NCI-H2171 (cell line): Measurements from ENCODE around the gene GJA4.
"Not testable (repeated sequence)": the region's sequence is repeated elsewhere in the genome, so short reads cannot be mapped to it uniquely, and the experiment has no call there.

ENCODE experiments used
- DNase-seq: peaks from one replicate; lab custom pipeline; 2025; lab: John Stamatoyannopoulos, UW

GJA4 gene

DNA sequence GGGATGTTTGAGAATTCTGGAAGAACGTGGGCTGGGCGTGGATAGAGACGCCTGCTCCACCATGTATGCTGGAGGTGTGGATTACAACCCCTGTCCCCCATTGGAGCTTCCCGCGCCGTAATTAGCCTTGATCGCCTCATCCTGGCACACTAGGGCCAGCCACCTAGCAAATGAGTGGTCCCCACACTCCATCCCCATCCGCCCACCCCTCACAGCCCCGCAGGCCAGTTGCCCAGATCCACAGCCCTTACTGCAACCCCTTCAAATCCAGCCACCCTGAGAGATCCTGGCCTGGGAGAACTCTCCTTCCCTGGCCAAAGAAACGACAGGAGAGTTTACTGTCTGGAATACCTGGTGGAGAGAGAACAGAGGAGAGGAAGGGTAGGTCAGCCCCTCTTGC lies 375 bp upstream of the GJA4 start:
- no peak for DNase-seq

DNA sequence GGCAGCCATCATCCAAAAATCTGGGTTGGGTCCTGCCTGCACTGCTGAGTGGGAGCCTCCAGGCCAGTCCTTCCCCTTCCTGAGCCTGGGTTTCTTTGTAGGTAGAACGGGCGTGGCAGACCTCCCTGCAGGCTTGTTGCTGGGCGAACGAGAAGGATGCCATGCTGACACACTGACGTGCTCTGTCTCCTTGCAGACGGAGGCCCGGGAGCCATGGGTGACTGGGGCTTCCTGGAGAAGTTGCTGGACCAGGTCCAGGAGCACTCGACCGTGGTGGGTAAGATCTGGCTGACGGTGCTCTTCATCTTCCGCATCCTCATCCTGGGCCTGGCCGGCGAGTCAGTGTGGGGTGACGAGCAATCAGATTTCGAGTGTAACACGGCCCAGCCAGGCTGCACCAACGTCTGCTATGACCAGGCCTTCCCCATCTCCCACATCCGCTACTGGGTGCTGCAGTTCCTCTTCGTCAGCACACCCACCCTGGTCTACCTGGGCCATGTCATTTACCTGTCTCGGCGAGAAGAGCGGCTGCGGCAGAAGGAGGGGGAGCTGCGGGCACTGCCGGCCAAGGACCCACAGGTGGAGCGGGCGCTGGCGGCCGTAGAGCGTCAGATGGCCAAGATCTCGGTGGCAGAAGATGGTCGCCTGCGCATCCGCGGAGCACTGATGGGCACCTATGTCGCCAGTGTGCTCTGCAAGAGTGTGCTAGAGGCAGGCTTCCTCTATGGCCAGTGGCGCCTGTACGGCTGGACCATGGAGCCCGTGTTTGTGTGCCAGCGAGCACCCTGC lies 1.4 kb downstream of the GJA4 start:
- DNase-seq, result no peak

DNA sequence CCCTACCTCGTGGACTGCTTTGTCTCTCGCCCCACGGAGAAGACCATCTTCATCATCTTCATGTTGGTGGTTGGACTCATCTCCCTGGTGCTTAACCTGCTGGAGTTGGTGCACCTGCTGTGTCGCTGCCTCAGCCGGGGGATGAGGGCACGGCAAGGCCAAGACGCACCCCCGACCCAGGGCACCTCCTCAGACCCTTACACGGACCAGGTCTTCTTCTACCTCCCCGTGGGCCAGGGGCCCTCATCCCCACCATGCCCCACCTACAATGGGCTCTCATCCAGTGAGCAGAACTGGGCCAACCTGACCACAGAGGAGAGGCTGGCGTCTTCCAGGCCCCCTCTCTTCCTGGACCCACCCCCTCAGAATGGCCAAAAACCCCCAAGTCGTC lies 2.0 kb downstream of the GJA4 start:
- DNase-seq, result no peak

DNA sequence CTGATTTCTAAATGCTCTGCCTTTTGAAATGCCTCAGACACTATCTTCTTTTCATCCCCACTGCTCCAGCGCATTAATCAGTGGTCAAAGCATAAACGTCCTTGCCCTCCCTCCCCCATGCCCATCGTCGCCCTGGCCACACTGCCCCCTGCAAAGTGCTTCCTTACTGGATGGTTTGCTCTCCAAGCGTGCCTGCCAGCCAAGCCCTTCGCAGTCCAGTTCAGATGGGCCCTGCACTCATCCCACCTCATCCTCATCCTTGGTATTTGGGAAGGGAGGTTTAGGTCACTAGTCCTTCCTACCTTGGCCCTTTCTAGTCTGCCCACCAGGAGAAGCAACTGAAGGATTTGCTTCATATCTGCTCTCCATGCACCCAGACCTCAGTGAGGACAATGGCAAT lies 3.1 kb downstream of the GJA4 start:
- DNase-seq, result no peak

DNA sequence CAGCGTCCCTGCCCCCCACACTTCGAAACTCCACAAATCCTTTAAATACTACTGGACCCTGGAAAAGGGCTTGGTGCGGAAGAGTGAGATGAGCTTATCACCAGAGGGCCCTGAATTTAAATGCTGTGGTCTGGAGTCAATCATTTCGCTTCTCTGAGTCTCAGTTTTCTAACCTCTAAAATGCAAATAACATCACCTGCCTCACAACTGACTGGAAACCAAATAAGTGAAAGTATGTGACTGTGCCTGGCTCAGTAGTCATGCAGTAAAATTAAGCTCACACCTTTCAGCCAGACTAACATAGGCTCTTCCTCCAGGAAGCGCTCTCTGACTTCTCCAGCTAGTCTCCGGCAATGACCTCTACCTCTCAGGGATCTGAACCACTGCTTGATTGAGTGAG lies 4.2 kb downstream of the GJA4 start:
- no peak for DNase-seq

DNA sequence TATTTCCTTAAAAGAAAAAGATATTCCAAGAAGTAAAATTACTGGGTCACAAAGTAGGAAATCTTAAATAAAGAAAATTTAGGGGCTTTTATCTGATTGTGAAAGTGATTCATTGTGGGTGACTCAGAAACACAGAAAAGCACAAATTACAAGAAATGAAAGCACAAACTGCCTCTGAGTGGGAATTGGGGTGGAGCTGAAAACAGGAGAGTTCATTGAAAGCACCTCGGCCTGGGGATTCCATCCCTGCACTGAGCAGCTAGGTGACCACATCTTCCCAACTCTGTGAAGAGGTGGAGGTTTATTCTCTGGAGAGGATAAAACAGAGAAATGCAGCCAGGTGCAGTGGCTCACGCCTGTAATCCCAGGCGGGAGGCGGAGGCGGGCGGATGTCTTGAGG lies 7.4 kb downstream of the GJA4 start:
- no peak for DNase-seq

DNA sequence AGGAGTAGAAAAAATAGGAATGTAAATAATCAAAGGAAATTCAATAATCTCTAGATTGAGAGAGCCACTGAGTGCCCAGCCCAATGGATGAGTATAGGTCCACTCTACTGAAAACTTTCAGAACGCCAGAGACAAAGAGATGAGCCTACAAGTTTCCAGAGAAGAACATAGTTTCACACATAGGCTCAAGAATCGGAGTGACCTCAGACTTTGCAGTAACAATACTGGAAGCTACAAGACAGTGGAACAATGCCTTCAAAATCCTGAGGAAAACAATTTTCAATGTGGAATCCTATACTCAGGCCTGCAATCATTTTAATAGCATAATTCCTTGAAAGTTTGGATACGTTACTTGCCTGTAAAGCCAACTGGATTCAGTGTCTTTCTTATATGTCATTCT lies 11.0 kb downstream of the GJA4 start:
- no peak for DNase-seq

DNA sequence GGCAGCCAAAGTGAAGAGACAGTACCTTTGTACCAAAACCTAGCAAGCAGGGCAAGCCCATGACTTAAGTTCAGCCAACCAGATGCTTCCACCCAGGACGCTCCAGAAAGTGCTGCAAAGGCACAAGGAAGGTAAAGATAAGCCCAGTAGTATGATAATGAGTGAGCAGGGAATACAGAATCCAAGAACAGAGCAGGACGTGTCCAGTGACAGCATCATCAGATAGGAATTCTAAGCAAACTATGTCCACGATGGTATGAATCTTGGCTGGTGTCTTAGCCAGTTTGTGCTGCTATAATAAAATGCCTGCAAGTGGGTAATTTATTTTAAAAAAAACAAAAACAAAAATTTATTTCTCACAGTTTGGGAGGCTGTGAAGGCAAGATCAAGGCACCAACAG lies 13.6 kb downstream of the GJA4 start:
- DNase-seq, result no peak

DNA sequence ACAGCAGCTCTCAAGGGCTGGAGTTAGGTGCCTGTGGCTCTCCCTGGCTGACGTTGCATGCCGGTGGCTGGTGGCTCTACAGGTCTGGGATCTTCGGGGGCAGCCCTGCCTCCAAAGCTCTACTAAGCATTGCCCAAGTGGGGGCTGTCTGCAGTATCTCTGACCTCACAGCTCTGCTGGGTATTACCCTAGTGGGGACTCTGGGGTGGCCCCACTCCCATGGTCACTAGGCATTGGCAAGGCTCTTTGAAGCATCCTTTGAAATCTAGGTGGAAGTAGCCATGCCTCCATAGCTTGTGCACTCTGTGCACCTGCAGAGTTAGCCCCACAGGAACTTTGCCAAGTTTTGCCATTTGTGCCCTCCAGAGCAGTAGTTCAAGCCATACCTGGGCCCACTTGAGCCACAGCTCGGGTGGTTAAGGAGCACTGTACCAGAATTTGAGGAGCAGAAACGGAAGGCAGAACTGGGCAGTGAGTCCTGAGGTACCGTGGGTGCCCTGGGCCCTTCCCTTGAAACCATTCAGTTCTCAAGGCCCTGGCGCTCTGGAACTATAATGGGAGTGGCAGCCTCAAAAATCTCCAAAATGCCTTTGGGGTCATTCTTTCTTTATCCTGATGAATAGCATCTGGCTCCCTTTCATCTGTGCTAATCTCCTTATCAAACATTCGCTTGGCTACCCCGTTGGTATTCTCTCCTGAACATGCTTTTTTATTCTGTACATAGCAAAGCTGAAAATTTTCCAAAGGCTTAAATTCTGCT lies 15.4 kb downstream of the GJA4 start:
- no peak for DNase-seq

DNA sequence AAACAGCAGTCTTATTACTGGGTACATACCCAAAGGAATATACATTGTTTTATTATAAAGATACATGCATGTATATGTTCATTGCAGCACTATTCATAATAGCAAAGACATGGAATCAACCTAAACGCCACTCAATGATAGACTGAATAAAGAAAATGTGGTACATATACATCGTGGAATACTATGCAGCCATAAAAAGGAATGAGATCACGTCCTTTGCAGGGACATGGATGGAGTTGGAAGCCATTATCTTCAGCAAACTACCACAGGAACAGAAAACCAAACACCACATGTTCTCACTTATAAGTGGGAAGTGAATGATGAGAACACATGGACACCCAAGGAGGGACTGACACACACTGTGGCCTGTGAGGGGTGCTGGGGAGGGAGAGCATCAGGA lies 18.0 kb downstream of the GJA4 start:
- not testable (repeated sequence) for DNase-seq

DNA sequence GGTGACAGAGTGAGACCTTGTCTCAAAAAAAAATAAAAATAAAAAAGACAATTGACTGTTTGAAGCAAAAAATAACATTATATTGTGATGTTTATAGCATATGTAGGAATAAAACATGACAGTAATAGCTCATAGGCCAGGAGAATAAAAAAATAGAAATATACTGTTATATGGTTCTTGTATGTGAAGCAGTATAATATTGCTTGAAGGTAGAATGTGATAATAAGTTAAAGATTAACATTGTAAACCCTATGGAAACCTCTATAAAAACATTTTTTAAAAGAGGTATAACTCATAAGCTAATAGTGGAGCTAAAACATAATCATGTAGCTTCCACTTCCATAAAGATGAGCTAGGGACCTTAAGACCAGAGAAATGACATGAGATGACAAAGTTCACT lies 23.5 kb downstream of the GJA4 start:
- DNase-seq, result no peak

DNA sequence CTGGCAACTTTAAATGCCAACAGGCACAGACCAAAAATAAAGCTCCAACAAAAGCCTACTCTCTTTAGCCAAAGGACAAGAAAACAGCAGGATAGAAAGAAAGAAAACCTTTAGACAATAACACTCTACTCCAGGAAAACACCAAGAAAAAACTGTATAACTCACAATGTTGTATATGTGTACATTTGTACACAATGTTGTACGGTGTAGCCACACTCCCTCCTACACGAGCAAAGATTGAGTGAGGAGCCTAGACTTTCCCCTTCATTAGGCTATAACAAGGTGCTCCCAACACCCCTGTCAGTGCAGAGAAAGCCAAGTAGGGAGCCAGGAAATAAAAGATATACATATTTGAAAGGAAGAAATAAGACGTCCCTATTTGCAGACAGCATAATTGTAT lies 24.0 kb downstream of the GJA4 start:
- no peak for DNase-seq

DNA sequence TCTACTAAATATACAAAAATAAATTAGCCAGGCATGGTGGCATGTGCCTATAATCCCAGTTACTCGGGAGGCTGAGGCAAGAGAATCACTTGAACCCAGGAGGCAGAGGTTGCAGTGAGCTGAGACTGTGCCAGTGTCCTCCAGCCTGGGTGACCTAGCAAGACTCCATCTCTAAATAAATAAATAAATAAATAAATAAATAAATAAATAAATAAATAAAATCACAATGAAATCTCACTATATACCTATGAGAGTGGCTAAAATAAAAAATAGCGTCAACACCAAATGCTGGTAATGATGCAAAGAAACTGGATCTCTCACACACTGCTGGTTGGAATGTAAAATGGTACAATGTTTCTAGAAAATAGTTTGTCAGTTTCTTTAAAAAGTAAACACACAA lies 26.1 kb downstream of the GJA4 start:
- not testable (repeated sequence) for DNase-seq

DNA sequence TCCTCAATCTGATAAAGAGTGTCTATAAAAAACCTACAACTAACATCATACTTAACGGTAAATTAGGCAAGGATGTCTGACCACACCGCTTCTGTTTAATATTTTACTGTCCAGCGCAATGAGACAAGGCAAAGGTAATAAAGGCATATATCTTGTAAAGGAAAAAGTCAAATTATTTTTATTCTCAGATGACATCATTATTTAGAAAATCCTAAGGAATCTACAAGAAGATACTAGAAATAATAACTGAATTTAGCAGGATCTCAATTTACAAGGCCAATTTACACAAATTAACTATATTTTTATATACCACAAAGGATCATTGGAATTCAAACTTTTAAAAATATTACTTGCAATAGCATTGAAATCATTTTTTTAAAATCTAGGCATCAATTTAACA lies 29.4 kb downstream of the GJA4 start:
- no peak for DNase-seq

DNA sequence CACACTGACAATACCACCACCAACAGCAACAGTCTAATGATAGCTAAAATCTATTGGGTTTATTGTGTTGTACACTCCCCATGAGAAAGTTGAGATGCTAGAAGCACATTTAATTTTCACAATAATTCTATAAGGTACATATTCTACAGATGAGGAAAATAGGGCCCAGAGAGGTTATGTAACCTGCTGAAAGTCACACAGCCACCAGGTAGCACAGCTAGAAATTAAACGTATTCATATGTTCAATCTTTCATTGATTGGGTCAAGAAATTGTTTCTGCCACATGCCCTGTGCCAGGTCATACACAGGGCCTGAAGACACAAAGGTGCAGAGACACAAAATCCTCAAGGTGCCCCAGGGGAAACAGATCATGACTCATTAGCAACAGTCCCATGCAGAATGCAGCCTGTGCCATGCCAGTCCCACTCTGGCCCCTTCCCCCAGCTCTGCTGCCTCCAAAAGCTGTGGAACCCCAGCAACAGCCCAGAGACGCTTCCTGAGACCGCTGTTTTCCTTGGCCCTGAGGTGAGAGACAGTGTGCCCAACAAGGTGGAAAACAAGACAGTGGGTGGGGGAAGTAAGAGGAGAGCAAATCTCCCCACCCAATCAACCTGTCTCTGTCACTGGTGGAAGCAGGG lies 32.1 kb downstream of the GJA4 start:
- DNase-seq, result no peak

DNA sequence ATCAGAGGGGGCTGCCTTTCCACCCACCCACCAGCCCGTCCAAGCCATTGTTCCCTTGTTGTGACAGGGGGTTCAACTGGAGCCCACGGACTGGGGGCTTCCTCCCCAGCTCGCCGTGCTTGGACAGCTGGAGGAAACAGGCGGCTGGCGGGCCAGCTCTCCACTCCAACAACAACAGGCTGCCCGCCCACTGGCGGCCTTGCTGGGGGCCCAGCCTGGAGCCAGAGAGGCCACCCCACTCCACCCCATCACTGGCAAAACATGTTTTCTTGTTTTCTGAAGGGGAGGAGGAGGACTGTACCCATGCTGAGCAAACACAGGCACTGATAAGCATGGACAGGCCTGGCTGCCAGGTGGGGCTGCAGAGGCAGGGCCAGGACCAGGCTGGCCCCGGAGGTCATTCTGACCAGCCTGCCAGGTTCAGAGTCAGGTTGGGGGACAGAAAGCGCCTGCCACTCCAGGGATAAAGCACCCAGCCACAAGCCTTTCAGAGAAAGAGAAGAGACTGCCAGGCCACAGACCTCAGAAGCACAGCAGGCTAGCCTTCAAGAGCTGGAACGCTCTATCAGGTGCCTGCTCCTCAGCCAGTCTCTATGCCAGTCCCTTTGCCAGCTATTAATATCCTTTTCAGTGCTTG lies 32.8 kb downstream of the GJA4 start:
- DNase-seq, result no peak

DNA sequence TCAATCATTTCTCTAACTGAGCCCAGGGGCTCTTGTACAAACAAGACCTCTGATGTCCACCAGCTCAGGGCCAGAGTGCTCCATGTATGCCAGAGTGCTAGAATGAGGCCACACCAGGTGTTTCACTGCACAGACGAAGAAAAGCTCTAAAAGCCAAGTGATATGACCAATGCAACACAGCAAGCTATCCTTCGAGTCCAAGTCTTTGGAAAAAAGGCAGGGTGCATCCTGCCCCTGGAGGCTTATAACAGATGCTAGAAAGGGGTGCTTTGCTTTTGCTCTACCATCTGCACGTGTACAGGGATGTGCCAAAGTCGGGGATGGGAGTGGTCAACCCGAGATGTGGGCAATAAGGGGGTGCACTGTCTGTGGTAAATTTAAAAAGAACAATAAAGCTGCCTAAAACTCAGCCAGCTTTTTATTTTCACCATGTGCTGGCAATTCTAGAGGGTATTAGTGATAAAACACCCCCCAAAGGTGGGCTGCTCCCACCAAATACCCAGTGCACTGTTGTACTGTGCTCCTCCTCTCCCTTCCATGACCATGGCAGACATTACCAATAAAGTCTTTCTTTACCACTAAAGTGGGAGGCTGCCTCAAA lies 34.6 kb downstream of the GJA4 start:
- no peak for DNase-seq

DNA sequence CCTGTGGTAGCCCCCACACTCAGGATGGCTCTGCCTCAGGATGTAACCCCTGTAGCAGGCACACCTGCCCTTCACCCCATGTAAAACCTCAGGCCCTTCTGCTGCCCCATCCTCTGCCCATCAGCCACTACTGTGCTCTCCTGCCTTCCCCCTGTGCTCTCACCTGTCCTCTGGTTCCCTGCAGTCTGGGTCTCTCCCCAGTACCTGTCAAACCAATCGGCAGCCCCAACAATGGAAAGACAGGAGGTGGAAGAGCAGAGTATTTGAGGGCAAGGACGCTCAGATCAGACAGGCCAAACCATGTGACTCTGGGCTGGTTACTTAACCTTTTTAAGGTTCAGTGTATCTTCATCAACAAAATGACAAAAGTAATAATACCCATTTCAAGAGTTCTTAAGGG lies 35.8 kb downstream of the GJA4 start:
- DNase-seq, result no peak

DNA sequence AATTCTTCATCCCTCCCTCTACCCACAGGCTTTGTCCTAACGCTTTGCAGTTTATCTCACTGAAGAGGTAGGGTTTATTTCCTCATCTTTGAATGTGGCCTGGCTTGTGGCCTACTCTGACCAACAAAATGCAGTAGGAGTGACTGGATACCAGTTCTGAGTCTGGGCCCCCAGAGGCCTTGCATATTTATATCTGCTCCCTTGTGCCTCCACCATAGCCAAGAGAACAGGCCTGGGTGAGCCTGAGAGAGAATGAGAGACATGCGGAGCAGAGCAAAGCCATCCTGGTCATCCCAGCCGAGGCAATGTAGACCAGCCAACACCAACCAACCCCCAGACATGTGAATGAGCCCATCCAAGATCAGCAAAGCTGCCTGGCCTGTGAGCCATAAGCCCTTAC lies 36.5 kb downstream of the GJA4 start:
- DNase-seq, result no peak

DNA sequence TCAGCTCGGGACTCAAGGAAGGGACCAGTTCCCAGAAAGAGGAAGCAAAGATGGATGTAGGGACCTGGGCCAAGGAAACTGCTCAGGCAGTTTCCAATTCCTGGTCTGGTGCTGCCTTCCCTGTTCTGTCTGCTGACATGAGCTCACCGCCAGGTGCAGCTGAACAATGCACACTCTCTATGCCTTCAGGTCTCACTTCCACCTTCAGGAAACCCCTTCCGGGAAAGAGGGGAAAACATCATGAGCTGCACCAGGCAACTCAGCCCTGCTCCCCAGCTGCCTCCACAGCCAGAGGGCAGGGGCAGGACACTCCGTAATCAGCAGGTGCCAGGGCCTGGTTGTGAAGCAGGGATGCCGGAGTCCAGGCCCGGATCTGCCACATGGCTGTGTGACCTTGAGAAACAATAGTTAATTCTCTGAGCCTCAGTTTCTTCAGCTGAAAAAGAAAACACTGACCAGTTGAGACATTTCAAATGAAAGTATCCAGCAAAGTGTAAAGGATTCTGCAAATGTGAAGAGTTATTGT lies 39.0 kb downstream of the GJA4 start:
- no peak for DNase-seq

DNA sequence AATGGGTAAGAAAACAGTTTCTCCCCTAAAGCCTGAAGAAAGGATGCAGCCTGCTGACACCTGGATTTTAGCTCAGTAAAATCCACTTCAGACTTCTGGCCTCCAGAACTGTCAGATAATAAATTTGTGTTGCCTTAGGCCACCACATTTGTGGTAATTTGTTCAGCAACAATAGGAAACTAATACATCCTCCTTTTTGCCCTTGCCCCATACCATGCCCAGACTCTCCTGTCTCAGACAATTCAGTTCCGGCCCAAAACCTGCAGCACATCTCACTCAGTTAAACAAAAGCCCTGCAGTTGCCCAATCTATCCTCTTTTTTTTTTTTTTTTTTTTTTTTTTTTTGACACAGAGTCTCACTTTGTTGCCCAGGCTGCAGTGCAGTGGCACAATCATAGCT lies 40.9 kb downstream of the GJA4 start:
- DNase-seq, result no peak
